ENCODE results near the gene FER. TPM values are rescaled to one million over a fixed set of nuclear protein-coding genes. Genes with fewer than 3 reads are reported as not detected.

Gene FER
- total RNA-seq, 1 experiment from 2014 or later = 18.0 TPM

- Histone ChIP-seq H3K4me2 (ENCODE audit: insufficient read depth, insufficient read length, low read length) (no peak overlapping the region), H2BK20ac (ENCODE audit: low read depth, low read length, poor library complexity, severe bottlenecking) (no peak overlapping the region), H2AK5ac (ENCODE audit: insufficient read length, low read length) (no peak overlapping the region), H3K9me3 (ENCODE audit: control insufficient read depth, low read depth, low read length) (no peaks in the 10 kb centered on the region), H3K4ac (ENCODE audit: low read depth, low read length) (no peak overlapping the region), H3K27ac (ENCODE audit: insufficient read length, low read depth, low read length) (no peak overlapping the region), H4K91ac (ENCODE audit: insufficient read length, low read depth, low read length) (no peak overlapping the region), H4K20me1 (ENCODE audit: control insufficient read depth, insufficient read depth, insufficient read length) (no peaks in the 10 kb centered on the region), H2BK5ac (ENCODE audit: insufficient read length, low read length) (no peak overlapping the region), H3K79me1 (ENCODE audit: insufficient read depth, low read depth, low read length, poor library complexity, severe bottlenecking) (no peaks in the 10 kb centered on the region), H2BK15ac (ENCODE audit: low read depth, low read length) (no peak overlapping the region), H3K9ac (ENCODE audit: extremely low read depth, insufficient read length, low read length) (no peak overlapping the region), H3T11ph (ENCODE audit: low read length) (no peak overlapping the region), H3K4me1 (ENCODE audit: insufficient read depth, low read length) (no peaks in the 10 kb centered on the region), H3K23me2 (ENCODE audit: insufficient read length, low read depth, low read length, poor library complexity, severe bottlenecking) (no peaks in the 10 kb centered on the region), H2AFZ (ENCODE audit: low read length) (no peak overlapping the region), H3K23ac (ENCODE audit: insufficient read length, low read depth, low read length) (no peak overlapping the region), H2BK120ac (ENCODE audit: low read depth, low read length, poor library complexity, severe bottlenecking) (no peak overlapping the region), H3K18ac (ENCODE audit: insufficient read length, low read depth, low read length) (no peak overlapping the region), H3K79me2 (ENCODE audit: insufficient read depth, low read length) (no peaks in the 10 kb centered on the region), H3K56ac (ENCODE audit: insufficient read length, low read depth, low read length) (no peak overlapping the region), H3K14ac (ENCODE audit: insufficient read depth, low read length) (no peak overlapping the region), H3K27me3 (ENCODE audit: insufficient read depth, low read length) (no peaks in the 10 kb centered on the region), H4K8ac (replicated peaks; ENCODE audit: insufficient read length, low read depth, low read length) (no peak overlapping the region), H4K5ac (ENCODE audit: insufficient read length, low read depth, low read length) (no peak overlapping the region), H2BK12ac (ENCODE audit: insufficient read length, low read depth, low read length) (no peak overlapping the region)
- Mint-ChIP-seq H3K4me3 (no peak overlapping the region), H3K27ac (peak overlapping the region in 1 of 3 experiments; percentile 19; a peak in 1 of 7 replicates), H3K4me1 (peaks cover 0 to 5% of the 10 kb centered on the region in 2 experiments; a peak in 2 of 4 replicates), H3K9me3 (peaks cover 2 to 8% of the 10 kb centered on the region in 2 experiments; a peak in 3 of 5 replicates), H3K36me3 (ENCODE audit: insufficient read depth in 1 of 3, low read depth in 3 of 3) (peaks cover 0 to 9% (median 0%) of the 10 kb centered on the region in 3 experiments; a peak in 3 of 7 replicates), H3K27me3 (ENCODE audit: low read depth) (no peaks in the 10 kb centered on the region)
- TF ChIP-seq CTCF (conservative IDR thresholded peaks at IDR 0.05) = no peak
- DNase-seq = no peak
- WGBS (ENCODE audit: extremely low coverage, insufficient read length, low lambda C conversion rate) = no CpG with 5 or more reads among the region's 4 CpGs
Measured at GRCh38 chr5:109224276-109224882, 476.7 kb downstream of the FER start.
